NOMO-1 treated with dmso at 0.1 percent for 144 hours (cell line): ENCODE results near the gene PLD5.
"Not testable (repeated sequence)": the region's sequence is repeated elsewhere in the genome, so short reads cannot be mapped to it uniquely, and the experiment has no call there.

Experiments used
- DNase-seq: peaks from one replicate; lab custom pipeline; 2025; ENCODE audit not compliant: unreplicated experiment; lab: John Stamatoyannopoulos, UW

Gene PLD5

GRCh38 chr1:242083742-242084141 lies 440.8 kb downstream of the PLD5 start:
- DNase-seq = no peak

GRCh38 chr1:242081446-242081845 lies 443.1 kb downstream of the PLD5 start:
- no peak for DNase-seq

DNA sequence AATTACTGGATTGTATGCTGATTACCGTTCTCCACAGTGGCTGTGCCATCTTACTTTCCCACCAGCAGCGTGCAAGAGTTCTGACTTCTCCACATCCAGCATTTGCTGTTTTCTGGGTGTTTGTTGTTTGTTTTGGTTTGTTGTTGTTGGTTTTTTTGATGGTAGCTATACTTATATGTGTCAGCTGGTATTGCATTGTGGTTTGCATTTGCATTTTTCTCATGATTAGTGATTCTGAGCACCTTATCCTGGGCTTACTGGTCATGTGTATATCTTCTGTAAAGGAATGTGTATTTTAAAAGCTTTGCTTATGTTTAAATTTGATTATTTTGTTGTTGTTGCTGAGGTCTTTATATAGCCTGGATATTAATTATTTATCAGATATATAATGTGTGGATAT lies 458.7 kb downstream of the PLD5 start:
- no peak for DNase-seq

GRCh38 chr1:242062271-242062670 lies 462.2 kb downstream of the PLD5 start:
- DNase-seq = no peak

DNA sequence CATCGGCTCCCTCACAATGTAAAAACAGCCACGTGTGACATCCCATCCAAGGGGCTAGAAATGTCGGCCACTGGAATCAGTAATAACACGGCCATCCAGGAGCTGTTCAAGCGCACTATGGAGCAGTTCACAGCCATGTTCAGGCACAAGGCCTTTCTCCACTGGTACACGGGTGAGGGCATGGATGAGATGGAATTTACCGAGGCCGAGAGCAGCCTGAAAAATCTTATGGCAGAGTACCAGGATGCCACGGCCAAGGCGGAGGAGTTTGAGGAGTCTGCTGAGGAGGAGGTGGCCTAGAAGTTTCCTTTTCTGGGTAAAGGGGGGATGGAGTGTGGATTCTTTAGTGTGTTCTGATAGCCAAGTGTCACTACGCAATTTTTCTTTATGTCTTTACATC lies 464.5 kb downstream of the PLD5 start:
- DNase-seq = no peak

DNA sequence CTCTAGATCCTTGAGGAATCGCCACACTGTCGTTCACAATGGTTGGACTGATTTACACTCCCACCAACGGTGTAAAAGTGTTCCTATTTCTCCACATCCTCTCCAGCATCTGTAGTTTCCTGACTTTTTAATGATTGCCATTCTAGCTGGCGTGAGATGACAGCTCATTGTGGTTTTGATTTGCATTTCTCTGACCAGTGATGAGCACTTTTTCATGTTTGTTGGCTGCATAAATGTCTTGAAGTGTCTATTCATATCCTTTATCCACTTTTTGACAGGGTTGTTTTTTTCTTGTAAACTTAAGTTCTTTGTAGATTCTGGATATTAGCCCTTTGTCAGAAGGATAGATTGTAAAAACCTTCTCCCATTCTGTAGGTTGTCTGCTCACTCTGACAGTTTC lies 465.9 kb downstream of the PLD5 start:
- not testable (repeated sequence) for DNase-seq

DNA sequence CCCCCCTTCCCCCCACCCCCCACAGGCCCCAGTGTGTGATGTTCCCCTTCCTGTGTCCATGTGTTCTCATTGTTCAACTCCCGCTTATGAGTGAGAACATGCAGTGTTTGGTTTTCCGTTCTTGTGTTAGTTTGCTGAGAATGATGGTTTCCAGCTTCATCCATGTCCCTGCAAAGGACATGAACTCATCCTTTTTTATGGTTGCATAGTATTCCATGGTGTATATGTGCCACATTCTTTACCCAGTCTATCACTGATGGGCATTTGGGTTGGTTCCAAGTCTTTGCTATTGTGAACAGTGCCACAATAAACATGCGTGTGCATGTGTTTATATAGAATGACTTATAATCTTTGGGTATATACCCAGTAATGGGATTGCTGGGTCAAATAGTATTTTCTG lies 466.3 kb downstream of the PLD5 start:
- not testable (repeated sequence) for DNase-seq

DNA sequence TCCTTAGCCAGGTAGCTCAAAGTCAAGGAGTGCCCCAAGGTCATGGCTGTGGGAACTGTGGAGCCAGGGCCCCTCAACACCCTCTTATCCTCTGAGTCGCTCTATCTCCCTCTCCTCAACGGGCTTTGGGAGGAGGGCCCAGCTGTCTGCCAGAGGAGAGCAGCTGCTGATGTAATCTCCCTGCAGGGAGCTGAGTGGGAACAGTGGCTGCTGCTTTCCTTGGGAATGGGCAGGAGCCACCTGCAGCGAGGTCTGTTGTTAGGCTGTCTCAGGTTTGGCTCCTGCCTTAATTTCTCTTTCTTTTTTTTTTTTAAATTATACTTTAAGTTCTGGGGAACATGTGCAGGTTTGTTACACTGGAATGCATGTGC lies 466.8 kb downstream of the PLD5 start:
- no peak for DNase-seq

DNA sequence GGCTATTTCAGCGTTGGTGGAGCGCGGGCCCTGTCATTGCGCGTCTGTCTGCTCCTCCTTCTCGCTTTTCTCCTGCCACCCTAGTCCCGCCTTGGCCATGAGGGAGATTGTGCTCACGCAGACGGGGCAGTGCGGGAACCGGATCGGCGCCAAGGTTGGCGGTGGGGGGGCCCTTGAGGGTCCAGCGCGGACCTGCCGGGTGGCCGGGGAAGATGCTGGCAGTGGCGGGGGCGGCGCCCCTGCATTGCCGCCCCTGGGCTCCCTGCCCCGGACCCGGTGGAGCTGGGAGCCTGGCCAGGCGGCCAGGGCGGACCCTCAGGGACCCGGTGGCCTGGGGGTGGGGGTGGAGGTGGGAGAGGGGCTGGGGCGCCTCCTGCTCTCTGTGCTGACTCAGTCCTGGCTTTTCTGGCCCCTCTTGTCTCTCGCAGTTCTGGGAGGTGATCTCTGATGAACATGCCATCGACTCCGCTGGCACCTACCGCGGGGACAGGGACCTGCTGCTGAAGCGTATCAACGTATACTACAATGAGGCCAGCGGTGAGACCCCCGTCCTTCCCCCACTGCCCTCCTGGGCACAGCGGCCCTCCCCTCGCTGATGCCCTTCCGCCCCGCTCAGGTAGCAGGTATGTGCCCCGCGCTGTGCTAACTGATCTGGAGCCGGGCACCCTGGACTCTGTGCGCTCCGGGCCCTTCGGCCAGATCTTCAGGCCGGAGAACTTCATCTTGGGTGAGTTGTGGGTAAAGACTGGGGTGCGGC lies 467.3 kb downstream of the PLD5 start:
- DNase-seq = no peak

DNA sequence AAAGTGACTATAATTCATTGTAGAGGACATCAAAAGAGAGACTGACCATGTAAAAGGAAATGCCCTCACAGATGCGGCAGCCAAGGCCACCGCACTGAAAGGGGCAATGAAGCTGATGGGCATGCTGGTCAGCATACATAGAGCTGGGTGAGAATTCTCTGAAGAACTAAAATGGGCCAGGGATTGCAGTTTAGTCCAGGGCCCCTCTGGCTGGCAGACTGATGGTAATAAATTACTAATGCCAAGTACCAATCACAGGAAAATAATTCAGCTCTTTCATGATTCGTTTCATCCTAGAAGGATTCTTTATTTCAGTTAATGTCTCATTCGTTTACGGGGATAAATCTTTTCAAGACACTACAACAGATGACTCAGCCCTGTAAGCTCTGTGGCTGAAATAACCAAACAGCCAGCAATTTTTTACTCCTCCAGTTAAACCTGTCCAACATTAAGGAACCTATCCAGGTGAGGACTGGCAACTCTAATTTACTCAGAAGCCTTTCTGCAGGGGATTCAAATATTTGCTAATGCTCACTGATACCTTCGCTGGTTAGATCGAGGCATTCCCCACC lies 468.7 kb downstream of the PLD5 start:
- DNase-seq = no peak

DNA sequence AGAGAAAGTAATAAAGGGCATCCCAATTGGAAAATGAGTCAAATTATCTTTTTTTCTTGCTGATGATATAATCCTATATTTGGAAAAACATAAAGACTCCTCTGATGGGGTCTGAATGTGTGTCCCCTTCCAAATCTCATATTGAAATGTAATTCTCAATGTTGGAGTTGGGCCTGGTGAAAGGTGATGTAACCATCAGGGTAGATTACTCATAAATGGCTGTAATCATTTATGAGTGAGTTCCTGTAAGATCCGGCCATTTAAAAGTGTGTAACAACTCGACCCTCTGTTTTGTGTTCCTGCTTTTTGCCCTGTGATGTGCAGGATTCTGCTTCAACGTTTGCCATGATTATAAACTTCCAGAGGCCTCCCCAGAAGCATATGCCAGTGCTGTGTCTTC lies 481.3 kb downstream of the PLD5 start:
- no peak for DNase-seq

- DNase-seq = no peak
Observed at GRCh38 chr1:242034392-242034791, 490.1 kb downstream of the PLD5 start.

GRCh38 chr1:242033447-242033846 lies 491.1 kb downstream of the PLD5 start:
- no peak for DNase-seq
